ENCODE results near the gene ADCY6.

Gene ADCY6

GRCh38 chr12:48788854-48789775 is at the start of gene ADCY6:
Gene ADCY6, minus strand, starts transcription at chr12:48789089. Its CDS starts 5,655 bp downstream, at chr12:48783434.
- DNase-seq: no peak

GRCh38 chr12:48838048-48838447 is 49.2 kb upstream of the ADCY6 start:
- no peak for DNase-seq

- DNase-seq: no peak
Measured at GRCh38 chr12:48832321-48833060, 43.6 kb upstream of the ADCY6 start.

- no peak for DNase-seq
Measured at GRCh38 chr12:48831257-48831656, 42.4 kb upstream of the ADCY6 start.

GRCh38 chr12:48828841-48829575 is 40.1 kb upstream of the ADCY6 start:
- no peak for DNase-seq

GRCh38 chr12:48828293-48828692 is 39.4 kb upstream of the ADCY6 start:
- no peak for DNase-seq

GRCh38 chr12:48827513-48828096 is 38.7 kb upstream of the ADCY6 start:
- no peak for DNase-seq

- DNase-seq: no peak
Measured at GRCh38 chr12:48827026-48827425, 38.1 kb upstream of the ADCY6 start.

GRCh38 chr12:48826209-48826855 is 37.4 kb upstream of the ADCY6 start:
- no peak for DNase-seq

GRCh38 chr12:48824905-48825304 is 36.0 kb upstream of the ADCY6 start:
- no peak for DNase-seq

- peak; percentile 30 for DNase-seq
Measured at GRCh38 chr12:48824112-48824511, 35.2 kb upstream of the ADCY6 start.

GRCh38 chr12:48823281-48823680 is 34.4 kb upstream of the ADCY6 start:
- no peak for DNase-seq

- DNase-seq: no peak
Measured at GRCh38 chr12:48822711-48823110, 33.8 kb upstream of the ADCY6 start.

GRCh38 chr12:48822139-48822538 is 33.2 kb upstream of the ADCY6 start:
- no peak for DNase-seq

GRCh38 chr12:48819986-48820725 is 31.3 kb upstream of the ADCY6 start:
- DNase-seq: no peak

GRCh38 chr12:48818831-48819590 is 30.1 kb upstream of the ADCY6 start:
- peak; percentile 47 for DNase-seq

GRCh38 chr12:48817873-48818830 is 29.3 kb upstream of the ADCY6 start, which contains the start of gene CACNB3:
Gene CACNB3, plus strand, starts transcription at chr12:48818496. Its CDS starts 434 bp downstream, at chr12:48818930.
- peak; percentile 89 for DNase-seq

GRCh38 chr12:48816143-48816854 is 27.4 kb upstream of the ADCY6 start:
- DNase-seq: no peak

Data from CD4-positive, alpha-beta T cell treated with Interleukin-6 for 4 hours (primary cell).